NCI-H187 treated with DMSO at 0.1 percent for 48 hours (cell line): ENCODE data around the gene SOX6.
A peak's percentile ranks its signal among the peaks of the same experiment; 100 is the strongest.
"Not testable (repeated sequence)": the region's sequence is repeated elsewhere in the genome, so short reads cannot be mapped to it uniquely, and the experiment has no call there.

Source experiments
- DNase-seq: peaks from one replicate; lab custom pipeline; 2025; lab: John Stamatoyannopoulos, UW

SOX6 gene

GRCh38 chr11:16036218-16036617, 320.1 kb downstream of the SOX6 start:
- no peak for DNase-seq

- DNase-seq, result no peak
Measured at GRCh38 chr11:16034074-16034473, 322.3 kb downstream of the SOX6 start.

GRCh38 chr11:16032974-16033373, 323.4 kb downstream of the SOX6 start:
- DNase-seq, result no peak

GRCh38 chr11:16031210-16031609, 325.1 kb downstream of the SOX6 start:
- no peak for DNase-seq

- no peak for DNase-seq
Measured at GRCh38 chr11:16030664-16031063, 325.7 kb downstream of the SOX6 start.

- not testable (repeated sequence) for DNase-seq
Measured at GRCh38 chr11:16029151-16029550, 327.2 kb downstream of the SOX6 start.

- DNase-seq, result no peak
Measured at GRCh38 chr11:16028419-16028818, 327.9 kb downstream of the SOX6 start.

GRCh38 chr11:16027621-16028020, 328.7 kb downstream of the SOX6 start:
- DNase-seq, result no peak

GRCh38 chr11:16026849-16027248, 329.5 kb downstream of the SOX6 start:
- DNase-seq, result no peak

GRCh38 chr11:16018931-16019330, 337.4 kb downstream of the SOX6 start:
- no peak for DNase-seq

GRCh38 chr11:16016468-16016829, 339.9 kb downstream of the SOX6 start:
- no peak for DNase-seq

- no peak for DNase-seq
Measured at GRCh38 chr11:16015741-16016467, 340.4 kb downstream of the SOX6 start.

- DNase-seq, result peak; percentile 56
Measured at GRCh38 chr11:16013649-16014275, 342.6 kb downstream of the SOX6 start.

GRCh38 chr11:16013242-16013641, 343.1 kb downstream of the SOX6 start:
- DNase-seq, result no peak

GRCh38 chr11:16012125-16012751, 344.1 kb downstream of the SOX6 start:
- DNase-seq, result no peak

- DNase-seq, result no peak
Measured at GRCh38 chr11:16011396-16011795, 344.9 kb downstream of the SOX6 start.

- no peak for DNase-seq
Measured at GRCh38 chr11:16009021-16009420, 347.3 kb downstream of the SOX6 start.

GRCh38 chr11:16007514-16007913, 348.8 kb downstream of the SOX6 start:
- no peak for DNase-seq

- DNase-seq, result no peak
Measured at GRCh38 chr11:16002942-16003341, 353.4 kb downstream of the SOX6 start.

- DNase-seq, result peak; percentile 97
Measured at GRCh38 chr11:16001899-16002426, 354.4 kb downstream of the SOX6 start.

- no peak for DNase-seq
Measured at GRCh38 chr11:16001044-16001568, 355.2 kb downstream of the SOX6 start.

- no peak for DNase-seq
Measured at GRCh38 chr11:16000065-16000464, 356.3 kb downstream of the SOX6 start.

GRCh38 chr11:15993345-15993744, 363.0 kb downstream of the SOX6 start:
- DNase-seq, result no peak
